ENCODE data around the gene CCDC112. TPM values are rescaled to one million over a fixed set of nuclear protein-coding genes. Genes with fewer than 3 reads are reported as not detected.
"Not testable (repeated sequence)": the region's sequence is repeated elsewhere in the genome, so short reads cannot be mapped to it uniquely, and the experiment has no call there.

The CCDC112 gene
- total RNA-seq, 2 experiments from 2014 or later, result 9.7 to 15.8 TPM

- CTCF ChIA-PET (ENCODE audit: unreplicated experiment), result no interaction called here
- Histone ChIP-seq H4K20me1 (ENCODE audit: insufficient read depth, low read length) (no peaks in the 10 kb centered on the region), H3K79me2 (ENCODE audit: insufficient read depth, low read depth, low read length) (no peaks in the 10 kb centered on the region), H3K9me2 (ENCODE audit: insufficient read depth, low read length) (no peaks in the 10 kb centered on the region), H2AFZ (ENCODE audit: low read length) (no peak overlapping the region), H3K4me3 (ENCODE audit: low read depth, low read length, poor library complexity, severe bottlenecking) (no peak overlapping the region), H3K4me1 (ENCODE audit: insufficient read depth, low read length, poor library complexity, severe bottlenecking) (peaks cover 7% of the 10 kb centered on the region), H3K27ac (ENCODE audit: low read depth, low read length, poor library complexity, severe bottlenecking) (no peak overlapping the region), H3K9me3 (ENCODE audit: low read length) (no peaks in the 10 kb centered on the region), H3K36me3 (ENCODE audit: insufficient read depth, low read length) (no peaks in the 10 kb centered on the region), H3K4me2 (ENCODE audit: low read length) (no peak overlapping the region)
- POLR2A ChIA-PET, result interaction anchor here (0.6 to 0.7 kb wide), 4 partner anchors 141 to 1244 kb away, joined by 3 to 5 read pairs (median 4); partner anchors contain the start of gene SEMA6A
- BruUV-seq (replicated peaks), result no TSS peak
- no peak for TF ChIP-seq EZH2phosphoT487 (IDR thresholded peaks at IDR 0.05; ENCODE audit: borderline replicate concordance, low read depth, low read length)
- TF ChIP-seq CTCF (conservative IDR thresholded peaks at IDR 0.05; ENCODE audit: low read length), result no peak
- intact Hi-C loops (cut with micrococcal nuclease; ENCODE audit: unreplicated experiment), result no loop called here
- no peak for DNase-seq (ENCODE audit: low spot score)
These were observed 34.4 kb upstream of the CCDC112 start for GRCh38 chr5:115330830-115331229.

GRCh38 chr5:115329475-115329874, 33.0 kb upstream of the CCDC112 start:
- peak; percentile 3 for DNase-seq (ENCODE audit: low spot score)
- CTCF ChIA-PET (ENCODE audit: unreplicated experiment), result no interaction called here

GRCh38 chr5:115328617-115329274, 32.3 kb upstream of the CCDC112 start:
- H3K4me1 ChIP-seq (ENCODE audit: insufficient read depth, low read length, poor library complexity, severe bottlenecking); H3K79me2 ChIP-seq (ENCODE audit: insufficient read depth, low read depth, low read length); POLR2A ChIA-PET; H3K4me3 ChIP-seq (ENCODE audit: low read depth, low read length, poor library complexity, severe bottlenecking); H4K20me1 ChIP-seq (ENCODE audit: insufficient read depth, low read length); H3K9me3 ChIP-seq (ENCODE audit: low read length); intact Hi-C loops (cut with micrococcal nuclease; ENCODE audit: unreplicated experiment); H3K27ac ChIP-seq (ENCODE audit: low read depth, low read length, poor library complexity, severe bottlenecking); CTCF ChIA-PET (ENCODE audit: unreplicated experiment); H3K36me3 ChIP-seq (ENCODE audit: insufficient read depth, low read length); H3K9me2 ChIP-seq (ENCODE audit: insufficient read depth, low read length); BruUV-seq (replicated peaks): not testable (repeated sequence)
- peak; percentile 13 for DNase-seq (ENCODE audit: low spot score)
- Histone ChIP-seq H3K4me2 (ENCODE audit: low read length) (peak overlapping the region; percentile 38), H2AFZ (ENCODE audit: low read length) (peak overlapping the region; percentile 60; the same call in 1 of the 2 replicates)

More at GRCh38 chr5:115329475-115329874, 33.0 kb upstream of the CCDC112 start:
- intact Hi-C loops (cut with micrococcal nuclease; ENCODE audit: unreplicated experiment), result no loop called here
- TF ChIP-seq CTCF (conservative IDR thresholded peaks at IDR 0.05; ENCODE audit: low read length) (no peak), EZH2phosphoT487 (IDR thresholded peaks at IDR 0.05; ENCODE audit: borderline replicate concordance, low read depth, low read length) (no peak)
- Histone ChIP-seq H3K9me3 (ENCODE audit: low read length) (no peaks in the 10 kb centered on the region), H3K27ac (ENCODE audit: low read depth, low read length, poor library complexity, severe bottlenecking) (no peak overlapping the region), H3K36me3 (ENCODE audit: insufficient read depth, low read length) (no peaks in the 10 kb centered on the region), H4K20me1 (ENCODE audit: insufficient read depth, low read length) (no peaks in the 10 kb centered on the region), H3K4me2 (ENCODE audit: low read length) (no peak overlapping the region), H2AFZ (ENCODE audit: low read length) (peak overlapping the region; percentile 17; the same call in 1 of the 2 replicates), H3K79me2 (ENCODE audit: insufficient read depth, low read depth, low read length) (no peaks in the 10 kb centered on the region), H3K4me3 (ENCODE audit: low read depth, low read length, poor library complexity, severe bottlenecking) (no peak overlapping the region), H3K4me1 (ENCODE audit: insufficient read depth, low read length, poor library complexity, severe bottlenecking) (peaks cover 7% of the 10 kb centered on the region), H3K9me2 (ENCODE audit: insufficient read depth, low read length) (no peaks in the 10 kb centered on the region)
- no TSS peak for BruUV-seq (replicated peaks)
- POLR2A ChIA-PET, result no interaction called here
